Stimulated activated CD4-positive, alpha-beta T cell treated with anti-CD3 and anti-CD28 coated beads, TNF-alpha, amount 100 ng/mL, for 24 hours (primary cell): ENCODE measurements around the gene FAM221B.

ENCODE experiments used
- DNase-seq, 3 experiments: peaks; one replicate each; pipeline ENCODE4 v3.0.0-alpha.2; 2020; ENCODE audit warnings: low read depth in 3 of 3

FAM221B gene

DNA sequence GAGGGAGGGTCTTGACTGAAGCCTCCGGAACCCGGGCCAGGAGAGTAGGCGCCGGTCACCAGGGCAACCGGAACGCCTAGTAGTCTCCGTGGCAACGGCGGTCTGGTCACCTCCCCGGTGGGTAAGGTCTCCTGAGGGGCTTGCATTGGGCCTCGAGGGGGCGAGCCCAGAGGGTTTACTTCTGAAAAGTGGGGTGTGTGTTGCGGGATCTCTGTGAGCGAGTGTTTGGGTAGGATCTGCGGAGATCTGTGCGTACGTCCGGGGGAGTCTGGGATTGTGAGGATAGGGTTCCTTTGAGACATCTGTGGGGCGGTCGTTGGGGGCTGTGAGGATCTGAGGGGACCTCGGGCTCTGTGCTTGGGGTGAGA is at the start of gene FAM221B:
TSS of gene FAM221B (minus strand) at position 17 of the 368 bp plus-strand sequence. CDS start 2,571 bp downstream, outside the sequence.
- peak in 1 of 3 experiments; percentile 24 for DNase-seq

DNA sequence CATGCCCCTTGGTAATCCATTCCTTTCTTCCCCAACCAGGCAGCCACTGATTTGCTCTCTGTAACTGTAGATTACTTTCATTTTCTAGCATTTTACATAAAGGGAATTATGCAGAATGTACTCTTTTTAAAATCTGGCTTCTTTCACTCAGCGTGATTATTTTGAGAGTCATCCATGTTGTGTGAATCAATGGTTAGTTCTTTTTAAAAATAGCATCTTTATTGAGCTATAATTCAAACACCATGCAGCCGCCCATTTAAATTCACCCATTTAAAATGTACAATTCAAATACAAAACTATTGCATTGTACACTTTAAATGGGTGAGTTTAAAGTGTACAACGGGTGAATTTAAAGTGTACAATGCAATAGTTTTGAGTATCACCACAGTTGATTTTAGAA is 44.0 kb upstream of the FAM221B start:
- no peak for DNase-seq

- no peak for DNase-seq
Measured at GRCh38 chr9:35871545-35871944, 43.0 kb upstream of the FAM221B start.

DNA sequence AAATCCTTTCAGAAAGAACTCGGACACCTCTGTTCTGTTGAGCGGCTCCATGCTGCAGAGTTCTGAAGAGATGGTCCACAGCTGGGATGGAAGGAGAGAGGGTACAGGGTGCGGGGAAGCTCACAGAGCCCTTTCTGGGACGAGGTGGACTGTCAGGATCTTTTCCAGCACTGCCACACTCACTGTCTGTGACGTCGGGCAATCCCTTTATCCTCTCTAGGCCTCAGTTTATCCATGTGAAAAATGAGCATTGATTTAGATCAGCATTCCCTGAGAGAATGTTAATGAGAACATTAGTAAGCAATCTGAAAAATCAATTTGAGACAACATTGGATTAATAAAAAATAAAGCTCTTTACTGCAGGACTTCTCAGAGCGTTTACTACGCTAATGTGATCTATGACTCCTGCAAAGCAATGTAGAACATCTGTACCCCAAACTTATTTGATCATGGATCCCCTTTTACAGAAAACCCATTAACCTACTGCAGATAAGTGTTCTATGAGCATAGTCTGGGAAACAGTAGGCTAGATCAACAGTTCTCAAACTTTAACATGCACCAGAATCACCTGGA is 41.9 kb upstream of the FAM221B start, which contains the start of gene OR13J1:
TSS of gene OR13J1 (minus strand) at position 51 of the 573 bp plus-strand sequence. CDS start at position 51, 0 bp downstream.
- DNase-seq = no peak

DNA sequence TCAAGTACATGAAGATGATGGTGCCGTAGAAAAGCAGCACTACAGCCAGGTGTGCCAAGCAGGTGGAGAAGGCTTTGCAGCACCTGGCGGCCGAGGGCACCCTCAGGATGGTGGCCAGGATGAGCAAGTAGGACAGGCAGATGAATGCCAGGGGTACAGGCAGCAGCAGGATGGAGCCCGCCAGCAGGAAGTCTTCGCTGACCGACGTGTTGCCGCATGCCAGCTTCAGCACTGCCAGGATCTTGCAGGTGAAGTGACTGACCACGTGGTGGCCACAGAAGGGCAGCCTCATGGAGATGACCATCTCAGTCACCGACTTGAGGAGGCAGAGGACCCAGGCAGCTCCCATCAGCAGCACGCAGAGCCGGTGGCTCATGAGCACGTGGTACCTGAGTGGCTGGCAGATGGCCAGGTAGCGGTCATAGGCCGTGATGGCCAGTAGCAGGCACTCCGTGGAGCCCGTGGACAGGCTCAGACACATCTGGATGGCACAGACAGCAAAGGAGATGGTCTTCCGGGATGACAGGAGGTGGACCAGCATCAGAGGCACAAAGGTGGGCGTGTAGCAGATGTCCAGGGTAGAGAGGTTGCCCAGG is 41.2 kb upstream of the FAM221B start:
- DNase-seq = no peak

- DNase-seq = no peak
Measured at GRCh38 chr9:35868933-35869332, 40.4 kb upstream of the FAM221B start.

- DNase-seq = no peak
Measured at GRCh38 chr9:35867538-35867937, 39.0 kb upstream of the FAM221B start.

GRCh38 chr9:35864695-35865255 is 36.2 kb upstream of the FAM221B start:
- DNase-seq = no peak

DNA sequence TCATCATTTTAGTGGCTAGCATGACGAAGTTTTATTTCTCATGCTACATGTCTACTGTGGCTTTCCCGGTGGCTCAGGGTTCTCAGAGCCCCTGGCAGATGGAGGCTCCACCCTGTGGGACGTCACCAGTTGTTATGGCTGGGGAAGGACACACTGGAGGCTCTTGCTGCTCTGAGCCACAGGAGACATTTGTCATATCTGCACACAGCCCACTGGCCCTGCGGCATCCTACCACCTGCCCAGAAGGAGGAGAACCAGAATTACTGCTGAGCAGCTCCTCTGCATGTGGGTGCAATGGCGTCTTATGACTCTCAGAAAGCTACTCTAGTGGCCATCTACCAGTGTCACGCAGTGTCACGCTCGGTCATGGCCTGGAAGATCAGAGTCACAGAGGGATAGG is 35.1 kb upstream of the FAM221B start:
- no peak for DNase-seq

- DNase-seq = no peak
Measured at GRCh38 chr9:35862328-35862727, 33.8 kb upstream of the FAM221B start.

- no peak for DNase-seq
Measured at GRCh38 chr9:35861161-35861897, 32.8 kb upstream of the FAM221B start.

DNA sequence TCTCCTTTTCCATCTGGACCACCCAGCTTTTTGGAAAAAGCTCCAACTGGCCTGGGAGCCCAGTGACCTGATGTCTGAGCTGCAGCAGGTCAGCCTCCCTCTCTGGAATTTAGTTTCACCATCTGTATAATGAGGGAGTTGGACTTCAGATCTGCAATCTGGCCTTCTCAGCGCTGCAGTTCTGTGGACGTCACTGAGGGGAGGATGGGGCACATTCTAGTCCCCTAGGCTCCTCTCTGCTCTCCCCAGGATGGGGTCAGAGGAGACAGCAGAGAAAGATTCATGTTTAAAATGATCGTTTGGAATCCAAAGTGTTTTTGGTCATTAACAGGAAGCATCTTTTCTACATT is 31.4 kb upstream of the FAM221B start:
- no peak for DNase-seq

- no peak for DNase-seq
Measured at GRCh38 chr9:35859310-35859989, 30.9 kb upstream of the FAM221B start.

DNA sequence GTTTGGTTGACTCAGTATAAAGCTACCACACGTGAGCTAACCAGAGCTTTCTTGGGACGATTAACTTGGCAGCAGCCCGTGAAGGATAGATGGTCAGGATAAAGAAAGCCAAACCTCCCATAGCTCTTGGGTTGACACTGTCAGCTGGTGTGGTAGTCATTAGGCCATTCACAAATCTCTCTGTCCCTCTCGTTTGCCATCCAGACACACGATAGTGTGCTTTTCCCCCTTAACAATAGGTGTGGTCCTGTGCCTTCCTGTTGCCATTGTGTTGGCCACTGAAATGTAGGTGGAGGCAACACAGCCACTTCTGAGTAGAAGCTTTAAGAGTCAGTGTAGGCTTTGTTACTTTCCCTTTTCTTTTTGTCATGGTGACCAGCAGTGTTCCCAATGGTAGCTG is 29.9 kb upstream of the FAM221B start:
- no peak for DNase-seq

- no peak for DNase-seq
Measured at GRCh38 chr9:35856882-35857281, 28.4 kb upstream of the FAM221B start.

- no peak for DNase-seq
Measured at GRCh38 chr9:35856206-35856605, 27.7 kb upstream of the FAM221B start.

GRCh38 chr9:35854091-35854762 is 25.7 kb upstream of the FAM221B start:
- DNase-seq = no peak

- no peak for DNase-seq
Measured at GRCh38 chr9:35852876-35853865, 24.6 kb upstream of the FAM221B start.

- no peak for DNase-seq
Measured at GRCh38 chr9:35852267-35852815, 23.8 kb upstream of the FAM221B start.
